Measurements from ENCODE around the gene ABRAXAS1. TPM values are rescaled to one million over a fixed set of nuclear protein-coding genes. Genes with fewer than 3 reads are reported as not detected.

ABRAXAS1 gene
- 25.9 and 30.9 TPM in 2 replicates for total RNA-seq
- long read RNA-seq, full-length matches to known transcripts, result 88 of 166 reads
- long read RNA-seq, partial matches to known transcripts, result 8 of 166 reads
- long read RNA-seq, other reads (novel, unspliced or antisense), result 70 of 166 reads

GRCh38 chr4:83484500-83485461 is at the start of gene ABRAXAS1:
Gene ABRAXAS1 (minus strand): TSS chr4:83485100. CDS start chr4:83485072, 28 bp downstream.
- peak; percentile 87 for DNase-seq (ENCODE audit: low read depth, low spot score)
- TF ChIP-seq CTCF (conservative IDR thresholded peaks at IDR 0.05), result peak; percentile 10

GRCh38 chr4:83527671-83528070 is 42.8 kb upstream of the ABRAXAS1 start:
- H3K4me3 Mint-ChIP-seq, result no peak overlapping the region

More at GRCh38 chr4:83484500-83485461, at the start of gene ABRAXAS1:
- H3K27ac Mint-ChIP-seq (ENCODE audit: unreplicated experiment), result peak within 1 kb of the TSS; percentile 96
- H3K36me3 Mint-ChIP-seq (ENCODE audit: low read depth), result no peaks in the 10 kb centered on the region
- H3K27me3 Mint-ChIP-seq (ENCODE audit: low read depth), result no peaks in the 10 kb centered on the region
- peak within 1 kb of the TSS; percentile 98 for H3K4me3 Mint-ChIP-seq
- H3K9me3 Mint-ChIP-seq, result no peaks in the 10 kb centered on the region
- H3K4me1 Mint-ChIP-seq, result peaks cover 13% of the 10 kb centered on the region

GRCh38 chr4:83522239-83522638 is 37.3 kb upstream of the ABRAXAS1 start:
- Mint-ChIP-seq H3K9me3 (peaks cover 5% of the 10 kb centered on the region), H3K27me3 (ENCODE audit: low read depth) (peaks cover 4% of the 10 kb centered on the region), H3K4me3 (no peak overlapping the region), H3K27ac (ENCODE audit: unreplicated experiment) (no peak overlapping the region), H3K4me1 (no peaks in the 10 kb centered on the region), H3K36me3 (ENCODE audit: low read depth) (no peaks in the 10 kb centered on the region)
- no peak for DNase-seq (ENCODE audit: low read depth, low spot score)
- no peak for TF ChIP-seq CTCF (conservative IDR thresholded peaks at IDR 0.05)

More at GRCh38 chr4:83527671-83528070, 42.8 kb upstream of the ABRAXAS1 start:
- H3K4me1 Mint-ChIP-seq, result no peaks in the 10 kb centered on the region
- H3K36me3 Mint-ChIP-seq (ENCODE audit: low read depth), result no peaks in the 10 kb centered on the region
- H3K9me3 Mint-ChIP-seq, result peaks cover 2% of the 10 kb centered on the region
- DNase-seq (ENCODE audit: low read depth, low spot score), result no peak
- H3K27me3 Mint-ChIP-seq (ENCODE audit: low read depth), result peaks cover 28% of the 10 kb centered on the region
- TF ChIP-seq CTCF (conservative IDR thresholded peaks at IDR 0.05), result no peak
- no peak overlapping the region for H3K27ac Mint-ChIP-seq (ENCODE audit: unreplicated experiment)

- no peak overlapping the region for H3K27ac Mint-ChIP-seq (ENCODE audit: unreplicated experiment)
- no peak for TF ChIP-seq CTCF (conservative IDR thresholded peaks at IDR 0.05)
- no peaks in the 10 kb centered on the region for H3K36me3 Mint-ChIP-seq (ENCODE audit: low read depth)
- H3K4me1 Mint-ChIP-seq, result peaks cover 7% of the 10 kb centered on the region
- H3K4me3 Mint-ChIP-seq, result no peak overlapping the region
- H3K27me3 Mint-ChIP-seq (ENCODE audit: low read depth), result no peaks in the 10 kb centered on the region
- peaks cover 3% of the 10 kb centered on the region for H3K9me3 Mint-ChIP-seq
- DNase-seq (ENCODE audit: low read depth, low spot score), result no peak
Observed at GRCh38 chr4:83516042-83516772, 31.3 kb upstream of the ABRAXAS1 start.

- no peak overlapping the region for H3K4me3 Mint-ChIP-seq
- no peak for DNase-seq (ENCODE audit: low read depth, low spot score)
- peak overlapping the region; percentile 57 for H3K27ac Mint-ChIP-seq (ENCODE audit: unreplicated experiment)
- TF ChIP-seq CTCF (conservative IDR thresholded peaks at IDR 0.05), result no peak
- H3K27me3 Mint-ChIP-seq (ENCODE audit: low read depth), result no peaks in the 10 kb centered on the region
- no peaks in the 10 kb centered on the region for H3K4me1 Mint-ChIP-seq
- H3K36me3 Mint-ChIP-seq (ENCODE audit: low read depth), result no peaks in the 10 kb centered on the region
- H3K9me3 Mint-ChIP-seq, result peaks cover 7% of the 10 kb centered on the region
Observed at GRCh38 chr4:83510442-83510841, 25.5 kb upstream of the ABRAXAS1 start.

Data from neural crest cell (in vitro differentiated cells).